ENCODE data around the gene DAAM2.

The DAAM2 gene

GRCh38 chr6:39791850-39792539 lies at the start of gene DAAM2:
Gene DAAM2, plus strand, starts transcription at chr6:39792376. Its CDS starts 63,927 bp downstream, at chr6:39856303.
- DNase-seq (ENCODE audit: low spot score), result no peak

GRCh38 chr6:39746795-39747194 lies 45.4 kb upstream of the DAAM2 start:
- no peak for DNase-seq (ENCODE audit: low spot score)

- no peak for DNase-seq (ENCODE audit: low spot score)
These were observed 39.1 kb upstream of the DAAM2 start for GRCh38 chr6:39752835-39753724.

- DNase-seq (ENCODE audit: low spot score), result no peak
These were observed 38.5 kb upstream of the DAAM2 start for GRCh38 chr6:39753725-39754045.

- no peak for DNase-seq (ENCODE audit: low spot score)
These were observed 37.6 kb upstream of the DAAM2 start for GRCh38 chr6:39754514-39755115.

GRCh38 chr6:39755231-39755630 lies 36.9 kb upstream of the DAAM2 start:
- DNase-seq (ENCODE audit: low spot score), result no peak

- no peak for DNase-seq (ENCODE audit: low spot score)
These were observed 35.6 kb upstream of the DAAM2 start for GRCh38 chr6:39756582-39756981.

- DNase-seq (ENCODE audit: low spot score), result no peak
These were observed 33.1 kb upstream of the DAAM2 start for GRCh38 chr6:39758905-39759605.

- no peak for DNase-seq (ENCODE audit: low spot score)
These were observed 31.8 kb upstream of the DAAM2 start for GRCh38 chr6:39760226-39760952.

- DNase-seq (ENCODE audit: low spot score), result no peak
These were observed 26.6 kb upstream of the DAAM2 start for GRCh38 chr6:39765508-39766065.

GRCh38 chr6:39769012-39769411 lies 23.2 kb upstream of the DAAM2 start:
- DNase-seq (ENCODE audit: low spot score), result no peak

- DNase-seq (ENCODE audit: low spot score), result no peak
These were observed 21.7 kb upstream of the DAAM2 start for GRCh38 chr6:39770446-39770845.

GRCh38 chr6:39772559-39773273 lies 19.5 kb upstream of the DAAM2 start:
- DNase-seq (ENCODE audit: low spot score), result no peak

GRCh38 chr6:39773782-39774181 lies 18.4 kb upstream of the DAAM2 start:
- DNase-seq (ENCODE audit: low spot score), result no peak

GRCh38 chr6:39776581-39776980 lies 15.6 kb upstream of the DAAM2 start:
- DNase-seq (ENCODE audit: low spot score), result no peak

- DNase-seq (ENCODE audit: low spot score), result no peak
These were observed 15.0 kb upstream of the DAAM2 start for GRCh38 chr6:39777218-39777617.

- no peak for DNase-seq (ENCODE audit: low spot score)
These were observed 14.5 kb upstream of the DAAM2 start for GRCh38 chr6:39777661-39778060.

- DNase-seq (ENCODE audit: low spot score), result no peak
These were observed 13.5 kb upstream of the DAAM2 start for GRCh38 chr6:39778581-39779255.

- DNase-seq (ENCODE audit: low spot score), result no peak
These were observed 6.9 kb upstream of the DAAM2 start for GRCh38 chr6:39785281-39785680.

GRCh38 chr6:39786649-39787048 lies 5.5 kb upstream of the DAAM2 start:
- DNase-seq (ENCODE audit: low spot score), result no peak
